HFFc6 (cell line): Measurements from ENCODE around the gene CAPN10. TPM values are rescaled to one million over a fixed set of nuclear protein-coding genes. Genes with fewer than 3 reads are reported as not detected.

Source experiments
- DNase-seq: peaks from one replicate; pipeline ENCODE4 v3.0.0-alpha.2; 2018
- H3K27ac Mint-ChIP-seq: 2 replicates; pipeline ENCODE4 v1.8.0; 2020; ENCODE audit warnings: mild to moderate bottlenecking, mixed read lengths
- H3K27me3 Mint-ChIP-seq: 2 replicates; pipeline ENCODE4 v1.8.0; 2021; ENCODE audit warnings: mild to moderate bottlenecking, moderate library complexity, mixed read lengths; ENCODE audit not compliant: insufficient read depth
- H3K36me3 Mint-ChIP-seq: 2 replicates; pipeline ENCODE4 v1.8.0; 2021; ENCODE audit warnings: low read depth, mixed read lengths
- H3K4me1 Mint-ChIP-seq: 2 replicates; pipeline ENCODE4 v1.8.0; 2020; ENCODE audit warnings: low read depth, mixed read lengths
- H3K4me3 Mint-ChIP-seq: 2 replicates; pipeline ENCODE4 v1.8.0; 2020; ENCODE audit warnings: mild to moderate bottlenecking, moderate library complexity, mixed read lengths
- H3K9me3 Mint-ChIP-seq: 2 replicates; pipeline ENCODE4 v1.8.0; 2020; ENCODE audit warnings: mild to moderate bottlenecking, mixed read lengths
- total RNA-seq, 6 experiments: library from RNA; stranded (reverse); fragmentation: NEBNext Ultra II Directional; extraction: Animal tissue kit (Norgen Biotek cat#: 25700); gene quantifications; 2 replicates in 1 of 6; 3 replicates in 5 of 6; pipeline ENCODE4 v1.2.3, GENCODE V29; 2021
- TF ChIP-seq, protein P1 (sequence below): fragments of 200-600 bp; sonication (generic); IDR thresholded peaks from 2 replicates; pipeline ENCODE4 v1.5.0; 2021; ENCODE audit warnings: antibody characterized with exemption, mild to moderate bottlenecking

CAPN10 gene
- total RNA-seq, 6 experiments from 2014 or later, result 13.9 to 20.5 (median 15.0) TPM

DNA sequence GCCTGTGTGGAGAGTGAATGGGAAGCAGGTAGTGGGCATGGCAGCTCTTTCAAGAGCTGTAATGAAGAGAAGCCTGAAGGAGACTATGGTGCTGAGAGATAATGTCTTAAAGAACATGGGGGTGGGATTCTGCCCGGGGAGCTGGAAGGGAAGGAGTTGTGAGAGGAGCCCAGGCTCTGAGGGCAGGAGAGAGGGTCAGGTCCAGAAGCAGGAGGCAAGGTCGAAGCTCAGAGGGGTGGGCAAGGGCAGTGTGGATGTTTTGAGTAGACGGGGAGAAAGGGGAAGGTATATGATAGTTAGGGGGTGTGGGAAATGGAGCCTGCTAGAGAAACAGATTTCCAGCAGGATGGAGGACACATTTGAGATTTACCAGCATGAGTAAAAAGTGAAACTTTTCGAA, 2.1 kb downstream of the CAPN10 start:
- Mint-ChIP-seq H3K27me3 (peaks cover 5% of the 10 kb centered on the region), H3K4me3 (no peak overlapping the region; the same call in 1 of the 2 replicates), H3K27ac (no peak overlapping the region), H3K36me3 (no peaks in the 10 kb centered on the region; the same call in 1 of the 2 replicates), H3K9me3 (no peaks in the 10 kb centered on the region), H3K4me1 (peaks cover 39% of the 10 kb centered on the region)
- TF ChIP-seq, protein P1, sequence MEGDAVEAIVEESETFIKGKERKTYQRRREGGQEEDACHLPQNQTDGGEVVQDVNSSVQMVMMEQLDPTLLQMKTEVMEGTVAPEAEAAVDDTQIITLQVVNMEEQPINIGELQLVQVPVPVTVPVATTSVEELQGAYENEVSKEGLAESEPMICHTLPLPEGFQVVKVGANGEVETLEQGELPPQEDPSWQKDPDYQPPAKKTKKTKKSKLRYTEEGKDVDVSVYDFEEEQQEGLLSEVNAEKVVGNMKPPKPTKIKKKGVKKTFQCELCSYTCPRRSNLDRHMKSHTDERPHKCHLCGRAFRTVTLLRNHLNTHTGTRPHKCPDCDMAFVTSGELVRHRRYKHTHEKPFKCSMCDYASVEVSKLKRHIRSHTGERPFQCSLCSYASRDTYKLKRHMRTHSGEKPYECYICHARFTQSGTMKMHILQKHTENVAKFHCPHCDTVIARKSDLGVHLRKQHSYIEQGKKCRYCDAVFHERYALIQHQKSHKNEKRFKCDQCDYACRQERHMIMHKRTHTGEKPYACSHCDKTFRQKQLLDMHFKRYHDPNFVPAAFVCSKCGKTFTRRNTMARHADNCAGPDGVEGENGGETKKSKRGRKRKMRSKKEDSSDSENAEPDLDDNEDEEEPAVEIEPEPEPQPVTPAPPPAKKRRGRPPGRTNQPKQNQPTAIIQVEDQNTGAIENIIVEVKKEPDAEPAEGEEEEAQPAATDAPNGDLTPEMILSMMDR, result no peak
- DNase-seq, result no peak

GRCh38 chr2:240589375-240589774, 2.8 kb downstream of the CAPN10 start:
- Mint-ChIP-seq H3K36me3 (no peaks in the 10 kb centered on the region; the same call in 1 of the 2 replicates), H3K4me1 (peaks cover 36% of the 10 kb centered on the region), H3K27me3 (peaks cover 5% of the 10 kb centered on the region), H3K9me3 (no peaks in the 10 kb centered on the region), H3K27ac (no peak overlapping the region), H3K4me3 (no peak overlapping the region)
- TF ChIP-seq, protein P1, result no peak
- no peak for DNase-seq

DNA sequence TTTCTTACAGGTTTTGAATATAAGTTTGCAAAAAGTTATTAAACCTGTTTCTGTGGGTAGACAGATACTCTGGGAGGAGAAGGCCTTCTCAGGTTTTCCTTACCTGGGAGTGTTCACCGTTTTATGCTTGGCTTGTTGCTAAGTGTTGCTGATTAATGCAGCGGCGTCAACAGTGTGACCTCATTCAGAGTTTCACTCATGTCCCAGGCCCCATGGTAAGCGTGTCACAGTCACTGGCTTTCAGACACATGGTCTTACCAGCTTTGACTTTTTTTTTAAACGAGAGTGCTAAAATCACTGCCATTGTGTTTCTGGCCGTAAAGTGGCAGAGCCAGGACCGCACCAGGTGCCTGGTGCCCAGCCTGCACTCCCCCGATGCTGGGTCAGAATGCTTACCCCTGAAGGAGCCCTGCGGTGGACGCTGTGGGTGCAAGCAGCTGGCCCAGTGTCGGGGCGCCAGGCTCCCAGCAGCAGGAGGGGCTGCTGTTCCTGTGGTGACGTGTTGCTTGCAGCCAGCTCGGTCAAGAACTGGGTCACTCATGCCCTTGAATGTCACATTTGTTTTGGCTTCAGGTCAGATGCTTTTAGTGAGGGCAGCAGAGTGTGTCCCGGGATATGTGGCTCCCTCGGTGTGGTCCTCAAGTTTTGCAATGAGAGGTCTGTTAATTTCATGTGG, 3.5 kb downstream of the CAPN10 start:
- H3K9me3 Mint-ChIP-seq, result no peaks in the 10 kb centered on the region
- H3K4me1 Mint-ChIP-seq, result peaks cover 30% of the 10 kb centered on the region
- no peaks in the 10 kb centered on the region; the same call in 1 of the 2 replicates for H3K36me3 Mint-ChIP-seq
- no peak for DNase-seq
- no peak overlapping the region for H3K4me3 Mint-ChIP-seq
- TF ChIP-seq, protein P1, result no peak
- H3K27me3 Mint-ChIP-seq, result peaks cover 5% of the 10 kb centered on the region
- H3K27ac Mint-ChIP-seq, result no peak overlapping the region

GRCh38 chr2:240590681-240591111, 4.2 kb downstream of the CAPN10 start:
- TF ChIP-seq, protein P1, result no peak
- Mint-ChIP-seq H3K27ac (no peak overlapping the region), H3K9me3 (no peaks in the 10 kb centered on the region), H3K36me3 (no peaks in the 10 kb centered on the region; the same call in 1 of the 2 replicates), H3K4me3 (no peak overlapping the region), H3K4me1 (peaks cover 28% of the 10 kb centered on the region), H3K27me3 (peaks cover 5% of the 10 kb centered on the region)
- DNase-seq, result no peak

GRCh38 chr2:240591226-240591625, 4.7 kb downstream of the CAPN10 start:
- peaks cover 28% of the 10 kb centered on the region for H3K4me1 Mint-ChIP-seq
- no peaks in the 10 kb centered on the region; the same call in 1 of the 2 replicates for H3K36me3 Mint-ChIP-seq
- no peak overlapping the region for H3K4me3 Mint-ChIP-seq
- peak overlapping the region; percentile 30; the same call in 1 of the 2 replicates for H3K27ac Mint-ChIP-seq
- H3K9me3 Mint-ChIP-seq, result no peaks in the 10 kb centered on the region
- TF ChIP-seq, protein P1, result no peak
- H3K27me3 Mint-ChIP-seq, result peaks cover 1% of the 10 kb centered on the region; the same call in 1 of the 2 replicates
- DNase-seq, result peak; percentile 40
